Measurements from ENCODE around the gene HMGXB4.

HMGXB4 gene

GRCh38 chr22:35306350-35306967 is 49.2 kb downstream of the HMGXB4 start:
- CTCF ChIA-PET: interaction anchor here (1.0 to 1.7 kb wide), 6 partner anchors 9 to 105 kb away, joined by 3 to 5 read pairs (median 4); no protein-coding TSS in a partner anchor
- TF ChIP-seq CTCF (IDR thresholded peaks at IDR 0.05; ENCODE audit: control extremely low read depth, extremely low read depth, low read depth, missing control alignments): no peak
- POLR2A ChIA-PET: no interaction called here
- DNase-seq (ENCODE audit: extremely low spot score): no peak

GRCh38 chr22:35307372-35307771 is 50.1 kb downstream of the HMGXB4 start:
- no peak for DNase-seq (ENCODE audit: extremely low spot score)
- CTCF ChIA-PET: interaction anchor here (1.3 to 1.7 kb wide), 3 partner anchors 10 to 27 kb away, joined by 3 to 5 read pairs (median 4); no protein-coding TSS in a partner anchor
- POLR2A ChIA-PET: no interaction called here
- TF ChIP-seq CTCF (IDR thresholded peaks at IDR 0.05; ENCODE audit: control extremely low read depth, extremely low read depth, low read depth, missing control alignments): no peak

DNA sequence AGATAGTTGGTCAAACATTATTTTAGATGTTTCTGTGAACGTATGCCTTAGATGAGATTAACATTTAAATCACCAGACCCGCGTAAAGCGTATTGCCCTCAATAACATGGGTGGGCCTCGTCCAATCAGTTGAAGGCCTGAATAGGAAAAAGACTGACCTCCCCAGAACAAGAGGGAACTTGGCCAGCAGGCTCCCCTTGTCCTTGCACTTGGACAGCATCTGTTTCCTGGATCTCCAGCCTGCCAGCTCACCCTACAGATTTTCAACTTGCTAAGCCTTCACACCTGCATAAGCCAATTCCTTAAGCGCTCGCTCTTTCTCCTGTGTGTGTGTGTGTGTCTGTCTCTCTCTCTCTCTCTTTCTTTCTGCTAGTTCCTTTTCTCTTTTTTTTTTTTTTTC is 50.6 kb downstream of the HMGXB4 start:
- DNase-seq (ENCODE audit: extremely low spot score): no peak
- ChIA-PET POLR2A (interaction anchor here (1.7 kb wide), 1 partner anchor 8 kb away, joined by 6 read pairs; the partner anchor contains the start of gene TOM1), CTCF (interaction anchor here (1.3 kb wide), 1 partner anchor 22 kb away, joined by 3 read pairs; no protein-coding TSS in a partner anchor)

DNA sequence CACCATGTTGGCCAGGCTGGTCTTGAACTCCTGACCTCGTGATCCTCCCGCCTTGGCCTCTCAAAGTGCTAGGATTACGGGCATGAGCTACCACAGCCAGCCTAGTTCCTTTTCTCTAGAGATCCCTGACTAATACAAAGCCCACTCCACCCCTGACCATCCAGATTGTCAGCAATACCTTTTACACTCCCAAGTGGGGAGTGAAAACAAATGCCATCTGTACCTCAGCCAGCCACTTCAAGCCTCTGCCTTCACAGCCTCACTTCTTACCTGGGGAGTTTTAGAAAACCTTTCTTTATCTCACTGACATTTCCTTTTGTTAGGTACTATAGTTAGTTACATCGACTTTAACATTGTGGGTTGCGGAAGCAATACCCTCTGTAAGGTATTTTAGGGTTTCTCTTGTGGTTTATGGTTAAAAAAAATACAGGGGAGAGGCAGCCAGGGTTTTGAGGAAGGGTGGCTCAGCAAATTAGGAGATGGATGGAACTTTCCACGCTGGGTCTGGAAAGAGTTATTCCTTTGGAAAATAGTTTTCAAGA is 51.3 kb downstream of the HMGXB4 start:
- no peak for TF ChIP-seq CTCF (IDR thresholded peaks at IDR 0.05; ENCODE audit: control extremely low read depth, extremely low read depth, low read depth, missing control alignments)
- POLR2A ChIA-PET: interaction anchor here (1.7 kb wide), 1 partner anchor 9 kb away, joined by 6 read pairs; the partner anchor contains the start of gene TOM1
- CTCF ChIA-PET: interaction anchor here (0.9 kb wide), 1 partner anchor 11 kb away, joined by 3 read pairs; no protein-coding TSS in a partner anchor
- no peak for DNase-seq (ENCODE audit: extremely low spot score)

More for the DNA sequence above, 50.6 kb downstream of the HMGXB4 start:
- TF ChIP-seq CTCF (IDR thresholded peaks at IDR 0.05; ENCODE audit: control extremely low read depth, extremely low read depth, low read depth, missing control alignments): no peak

- no peak for DNase-seq (ENCODE audit: extremely low spot score)
- ChIA-PET POLR2A (interaction anchor here (0.8 kb wide), 1 partner anchor 11 kb away, joined by 6 read pairs; the partner anchor contains the start of gene TOM1), CTCF (interaction anchor here (0.7 to 1.4 kb wide), 6 partner anchors 10 to 41 kb away, joined by 3 to 5 read pairs (median 4); partner anchors contain the start of gene TOM1)
- TF ChIP-seq CTCF (IDR thresholded peaks at IDR 0.05; ENCODE audit: control extremely low read depth, extremely low read depth, low read depth, missing control alignments): no peak
Observed at GRCh38 chr22:35310556-35311550, 53.6 kb downstream of the HMGXB4 start.

GRCh38 chr22:35311551-35311999 is 54.3 kb downstream of the HMGXB4 start:
- TF ChIP-seq CTCF (IDR thresholded peaks at IDR 0.05; ENCODE audit: control extremely low read depth, extremely low read depth, low read depth, missing control alignments): no peak
- no peak for DNase-seq (ENCODE audit: extremely low spot score)
- CTCF ChIA-PET: interaction anchor here (0.8 to 1.2 kb wide), 3 partner anchors 9 to 40 kb away, joined by 3 to 4 read pairs (median 3); no protein-coding TSS in a partner anchor
- POLR2A ChIA-PET: no interaction called here

All from GM10248 (cell line).